IMR-90 (cell line): ENCODE results near the gene CLCC1. TPM values are rescaled to one million over a fixed set of nuclear protein-coding genes. Genes with fewer than 3 reads are reported as not detected.

Experiments
- ATAC-seq: fragments of 200-7000 bp; cut with Tn5 transposase; 2 replicates; pipeline ENCODE4 v1.9.1; 2020; ENCODE audit warnings: low read depth, mild to moderate bottlenecking, moderate library complexity
- BruUV-seq: library from RNA; stranded (reverse); fragments of 400-500 nt; replicated peaks from 2 replicates; lab custom pipeline; 2021; lab: Mats Ljungman, UMichigan
- CTCF ChIA-PET: fragments of 300-600 bp; formaldehyde crosslinking; extraction: SDS; loops from one replicate; lab custom pipeline; 2021; ENCODE audit warnings: antibody characterized with exemption; lab: Yijun Ruan, JAX
- POLR2A ChIA-PET: fragments of 300-600 bp; sonication (Branson Sonifier 250); formaldehyde crosslinking; loops from one replicate; lab custom pipeline; 2022; ENCODE audit warnings: antibody characterized with exemption; ENCODE audit not compliant: unreplicated experiment; lab: Charles Lee
- DNase-seq: peaks from one replicate; pipeline ENCODE4 v3.0.0; 2013
- H2AFZ ChIP-seq: replicated peaks from 2 replicates; pipeline ENCODE3; 2013; ENCODE audit warnings: low read length, mild to moderate bottlenecking; ENCODE audit not compliant: poor library complexity
- H2AK5ac ChIP-seq: 2 replicates; pipeline ENCODE4 v1.6.1; 2013; ENCODE audit warnings: low read depth, low read length, inconsistent platforms
- H2AK9ac ChIP-seq: replicated peaks from 2 replicates; pipeline ENCODE3; 2013; ENCODE audit warnings: mild to moderate bottlenecking, low read depth, low read length, moderate library complexity; ENCODE audit not compliant: poor library complexity
- H2BK120ac ChIP-seq: 2 replicates; pipeline ENCODE4 v1.6.1; 2013; ENCODE audit warnings: low read depth, low read length, inconsistent platforms
- H2BK15ac ChIP-seq: 3 replicates; pipeline ENCODE4 v1.6.1; 2013; ENCODE audit warnings: low read depth, low read length, inconsistent platforms
- H2BK20ac ChIP-seq: 2 replicates; pipeline ENCODE4 v1.6.1; 2013; ENCODE audit warnings: low read depth, mild to moderate bottlenecking, inconsistent platforms, low read length, moderate library complexity
- H2BK5ac ChIP-seq: 2 replicates; pipeline ENCODE4 v1.6.1; 2013; ENCODE audit warnings: mild to moderate bottlenecking, low read depth, low read length, inconsistent platforms; ENCODE audit not compliant: poor library complexity, severe bottlenecking
- H3K14ac ChIP-seq: replicated peaks from 2 replicates; pipeline ENCODE4 v1.6.1; 2013; ENCODE audit warnings: low read depth, low read length, inconsistent platforms
- H3K18ac ChIP-seq: 2 replicates; pipeline ENCODE4 v1.6.1; 2013; ENCODE audit warnings: low read depth, low read length, control low read depth
- H3K23ac ChIP-seq: 2 replicates; pipeline ENCODE4 v1.6.1; 2013; ENCODE audit warnings: low read depth, low read length, inconsistent platforms
- H3K27ac ChIP-seq: 2 replicates; pipeline ENCODE4 v1.5.1; 2013; ENCODE audit warnings: mild to moderate bottlenecking, control low read depth, low read length; ENCODE audit not compliant: insufficient read depth
- H3K27me3 ChIP-seq: 2 replicates; pipeline ENCODE4 v1.6.1; 2013; ENCODE audit warnings: low read length; ENCODE audit not compliant: control insufficient read depth, insufficient read depth
- H3K36me3 ChIP-seq: 2 replicates; pipeline ENCODE4 v1.6.1; 2013; ENCODE audit warnings: low read length, mixed read lengths; ENCODE audit not compliant: control insufficient read depth, insufficient read depth
- H3K4ac ChIP-seq: 2 replicates; pipeline ENCODE4 v1.6.1; 2013; ENCODE audit warnings: low read depth, low read length, inconsistent platforms
- H3K4me1 ChIP-seq: 2 replicates; pipeline ENCODE4 v1.6.1; 2013; ENCODE audit warnings: low read length, mixed read lengths; ENCODE audit not compliant: control insufficient read depth, insufficient read depth
- H3K4me2 ChIP-seq: 2 replicates; pipeline ENCODE4 v1.6.1; 2013; ENCODE audit warnings: low read depth, mild to moderate bottlenecking, control low read depth, low read length, moderate library complexity
- H3K4me3 ChIP-seq: 2 replicates; pipeline ENCODE4 v1.5.1; 2013; ENCODE audit warnings: low read depth, mild to moderate bottlenecking, control low read depth, low read length, moderate library complexity; ENCODE audit not compliant: insufficient read depth
- H3K56ac ChIP-seq: 2 replicates; pipeline ENCODE4 v1.6.1; 2013; ENCODE audit warnings: low read length, inconsistent platforms; ENCODE audit not compliant: insufficient read depth; ENCODE audit errors: extremely low read depth
- H3K79me1 ChIP-seq, 2 experiments: 2 replicates each; pipeline ENCODE4 v1.6.1; 2013; ENCODE audit warnings: low read length in 2 of 2, inconsistent platforms in 1 of 2, low read depth in 1 of 2
- H3K9ac ChIP-seq: 2 replicates; pipeline ENCODE4 v1.6.1; 2013; ENCODE audit warnings: low read depth, low read length, control low read depth
- H3K9me1 ChIP-seq: 2 replicates; pipeline ENCODE4 v1.6.1; 2013; ENCODE audit warnings: low read length, inconsistent platforms; ENCODE audit not compliant: insufficient read depth
- H3K9me3 ChIP-seq: 2 replicates; pipeline ENCODE4 v1.6.1; 2013; ENCODE audit warnings: low read length; ENCODE audit not compliant: control insufficient read depth, insufficient read depth
- H4K20me1 ChIP-seq: 2 replicates; pipeline ENCODE4 v1.6.1; 2013; ENCODE audit warnings: low read length, inconsistent platforms; ENCODE audit not compliant: insufficient read depth
- H4K5ac ChIP-seq: 2 replicates; pipeline ENCODE4 v1.6.1; 2013; ENCODE audit warnings: mild to moderate bottlenecking, low read depth, low read length, control low read depth
- H4K8ac ChIP-seq, 2 experiments: 2 replicates each; pipeline ENCODE4 v1.6.1; 2013; ENCODE audit warnings: low read depth in 2 of 2, low read length in 2 of 2, control low read depth in 1 of 2, inconsistent platforms in 1 of 2
- H4K91ac ChIP-seq: 2 replicates; pipeline ENCODE4 v1.6.1; 2013; ENCODE audit warnings: low read depth, low read length, inconsistent platforms; ENCODE audit not compliant: insufficient read depth
- CHD1 ChIP-seq: IDR thresholded peaks from 2 replicates; pipeline ENCODE4 v1.6.1; 2012; ENCODE audit warnings: low read depth, low read length, improper control_type of control experiment
- MAFK ChIP-seq: IDR thresholded peaks from 2 replicates; pipeline ENCODE4 v1.6.1; 2012; ENCODE audit warnings: low read depth, low read length, improper control_type of control experiment
- WGBS, 2 experiments: methylation state at CpG; one replicate each; pipeline versions ENCODE4 v1.1.5 to v1.1.7; 2013; ENCODE audit warnings: missing lambda C conversion rate in 2 of 2; ENCODE audit not compliant: insufficient read length in 1 of 2; ENCODE audit errors: extremely low coverage in 2 of 2; 5-methylcytosine and 5-hydroxymethylcytosine counted together
- dilution Hi-C: fragments of 300-500 bp; cut with HindIII; formaldehyde crosslinking; loops from one replicate; pipeline ENCODE4 v1.14.3; 2018; ENCODE audit warnings: low sequenced_read_pairs; ENCODE audit not compliant: unreplicated experiment
- in situ Hi-C: fragments of 300-500 bp; cut with MboI; formaldehyde crosslinking; loops from 3 replicates; pipeline ENCODE4 v1.14.3; 2019; ENCODE audit warnings: low sequenced_read_pairs, inconsistent platforms, mixed read lengths
- intact Hi-C: fragments of 100-400 bp; cut with micrococcal nuclease; formaldehyde crosslinking; loops from 2 replicates; pipeline ENCODE4 v1.10.0; 2022
- polyA plus RNA-seq, 3 experiments: library from polyadenylated mRNA; depleted of rRNA; stranded (reverse); fragments of >200 nt; gene quantifications; 2 replicates each; pipeline ENCODE4 v1.2.3, GENCODE V29; 2012; ENCODE audit warnings: low replicate concordance in 1 of 3
- total RNA-seq: library from RNA; depleted of rRNA; stranded (reverse); fragments of >200 nt; gene quantifications from 2 replicates; pipeline ENCODE4 v1.2.3, GENCODE V29; 2012

CLCC1 gene
- total and polyA plus RNA-seq, 2 of the 4 experiments (the other 2 are of a cell fraction), result 19.3 to 29.6 TPM

GRCh38 chr1:108936170-108936569 lies 27.1 kb downstream of the CLCC1 start:
- BruUV-seq, result no TSS peak
- H2AK9ac ChIP-seq, result no peak overlapping the region
- H4K5ac ChIP-seq, result no peak overlapping the region
- dilution Hi-C loops, result no loop called here
- H2BK20ac ChIP-seq, result no peak overlapping the region
- H3K23ac ChIP-seq, result no peak overlapping the region
- H3K9ac ChIP-seq, result no peak overlapping the region
- in situ Hi-C loops, result no loop called here
- H3K27me3 ChIP-seq, result no peaks in the 10 kb centered on the region
- no peaks in the 10 kb centered on the region for H3K4me1 ChIP-seq
- H3K4me3 ChIP-seq, result no peak overlapping the region
- TF ChIP-seq CHD1, result no peak
- TF ChIP-seq MAFK, result no peak
- H3K27ac ChIP-seq, result no peak overlapping the region
- no peak overlapping the region for H2AK5ac ChIP-seq
- POLR2A ChIA-PET, result no interaction called here
- H3K9me1 ChIP-seq, result no peaks in the 10 kb centered on the region
- H4K8ac ChIP-seq, result no peak overlapping the region
- H3K36me3 ChIP-seq, result peaks cover 27% of the 10 kb centered on the region
- H3K4me2 ChIP-seq, result no peak overlapping the region
- no peak overlapping the region for H3K14ac ChIP-seq
- no peak overlapping the region for H4K91ac ChIP-seq
- H3K79me1 ChIP-seq, result peaks cover 0 to 7% of the 10 kb centered on the region in 2 experiments; a peak in 3 of 4 replicates
- H2BK5ac ChIP-seq, result no peak overlapping the region
- ATAC-seq, result no peak
- no peaks in the 10 kb centered on the region for H3K9me3 ChIP-seq
- H4K20me1 ChIP-seq, result no peaks in the 10 kb centered on the region
- no peak overlapping the region for H2BK120ac ChIP-seq
- 86% methylated on average over 1 of the region's 9 CpGs; no CpG with 5 or more reads in 1 of the 2 experiments for WGBS, 2 experiments
- no peak overlapping the region for H3K18ac ChIP-seq
- intact Hi-C loops, result no loop called here
- DNase-seq, result no peak
- no peak overlapping the region for H2BK15ac ChIP-seq
- no peak overlapping the region for H3K56ac ChIP-seq
- no peak overlapping the region for H2AFZ ChIP-seq
- H3K4ac ChIP-seq, result no peak overlapping the region
- CTCF ChIA-PET, result no interaction called here
